ENCODE measurements around the gene SNRNP200.

The SNRNP200 gene

GRCh38 chr2:96305091-96305978 is at the start of gene SNRNP200:
SNRNP200 (minus strand) TSS chr2:96305546; CDS start chr2:96305437, 109 bp downstream.
- H3K36me3 ChIP-seq (ENCODE audit: control insufficient read depth, insufficient read depth, low read length), result no peaks in the 10 kb centered on the region
- H3K4me2 ChIP-seq (ENCODE audit: low read length), result peak within 1 kb of the TSS; percentile 93
- H3K27me3 ChIP-seq (ENCODE audit: control insufficient read depth, insufficient read depth, low read length), result no peaks in the 10 kb centered on the region
- no peaks in the 10 kb centered on the region for H3K4me1 ChIP-seq
- peak within 1 kb of the TSS; percentile 94 for H3K4me3 ChIP-seq (ENCODE audit: low read depth, low read length)
- TF ChIP-seq CTCF (IDR thresholded peaks at IDR 0.05), result no peak
- H2AFZ ChIP-seq, result peak within 1 kb of the TSS; percentile 99
- peak within 1 kb of the TSS; percentile 73 for H3K27ac ChIP-seq
- H3K79me2 ChIP-seq, result peaks cover 13% of the 10 kb centered on the region
- H3K9ac ChIP-seq, result peak within 1 kb of the TSS; percentile 64
- no peaks in the 10 kb centered on the region for H3K9me3 ChIP-seq (ENCODE audit: control insufficient read depth, low read length)

- TF ChIP-seq CTCF (IDR thresholded peaks at IDR 0.05), result no peak
- Histone ChIP-seq H3K4me3 (ENCODE audit: low read depth, low read length) (no peak overlapping the region), H2AFZ (no peak overlapping the region), H3K9ac (no peak overlapping the region), H3K27ac (no peak overlapping the region), H3K79me2 (no peaks in the 10 kb centered on the region), H3K9me3 (ENCODE audit: control insufficient read depth, low read length) (no peaks in the 10 kb centered on the region), H3K27me3 (ENCODE audit: control insufficient read depth, insufficient read depth, low read length) (no peaks in the 10 kb centered on the region), H3K36me3 (ENCODE audit: control insufficient read depth, insufficient read depth, low read length) (no peaks in the 10 kb centered on the region), H3K4me1 (peaks cover 8% of the 10 kb centered on the region), H3K4me2 (ENCODE audit: low read length) (no peak overlapping the region)
Measured at GRCh38 chr2:96354492-96354891, 49.1 kb upstream of the SNRNP200 start.

- TF ChIP-seq CTCF (IDR thresholded peaks at IDR 0.05), result no peak
- Histone ChIP-seq H3K9ac (no peak overlapping the region), H3K27me3 (ENCODE audit: control insufficient read depth, insufficient read depth, low read length) (no peaks in the 10 kb centered on the region), H3K27ac (peak overlapping the region; percentile 64), H3K4me1 (peaks cover 8% of the 10 kb centered on the region), H3K4me2 (ENCODE audit: low read length) (no peak overlapping the region), H3K4me3 (ENCODE audit: low read depth, low read length) (no peak overlapping the region), H3K79me2 (no peaks in the 10 kb centered on the region), H2AFZ (no peak overlapping the region), H3K36me3 (ENCODE audit: control insufficient read depth, insufficient read depth, low read length) (no peaks in the 10 kb centered on the region), H3K9me3 (ENCODE audit: control insufficient read depth, low read length) (no peaks in the 10 kb centered on the region)
Measured at GRCh38 chr2:96353606-96354101, 48.3 kb upstream of the SNRNP200 start.

GRCh38 chr2:96353032-96353561 is 47.8 kb upstream of the SNRNP200 start:
- no peaks in the 10 kb centered on the region for H3K27me3 ChIP-seq (ENCODE audit: control insufficient read depth, insufficient read depth, low read length)
- no peak overlapping the region for H2AFZ ChIP-seq
- H3K27ac ChIP-seq, result peak overlapping the region; percentile 64
- H3K79me2 ChIP-seq, result no peaks in the 10 kb centered on the region
- no peak overlapping the region for H3K4me3 ChIP-seq (ENCODE audit: low read depth, low read length)
- H3K4me1 ChIP-seq, result peaks cover 8% of the 10 kb centered on the region
- no peak overlapping the region for H3K9ac ChIP-seq
- H3K4me2 ChIP-seq (ENCODE audit: low read length), result peak overlapping the region; percentile 38
- H3K36me3 ChIP-seq (ENCODE audit: control insufficient read depth, insufficient read depth, low read length), result no peaks in the 10 kb centered on the region
- no peaks in the 10 kb centered on the region for H3K9me3 ChIP-seq (ENCODE audit: control insufficient read depth, low read length)
- TF ChIP-seq CTCF (IDR thresholded peaks at IDR 0.05), result no peak
